ENCODE results near the gene CD46.

The CD46 gene

GRCh38 chr1:207794861-207795260, 43.0 kb downstream of the CD46 start:
- DNase-seq (ENCODE audit: low read depth in 2 of 2), result no peak

DNA sequence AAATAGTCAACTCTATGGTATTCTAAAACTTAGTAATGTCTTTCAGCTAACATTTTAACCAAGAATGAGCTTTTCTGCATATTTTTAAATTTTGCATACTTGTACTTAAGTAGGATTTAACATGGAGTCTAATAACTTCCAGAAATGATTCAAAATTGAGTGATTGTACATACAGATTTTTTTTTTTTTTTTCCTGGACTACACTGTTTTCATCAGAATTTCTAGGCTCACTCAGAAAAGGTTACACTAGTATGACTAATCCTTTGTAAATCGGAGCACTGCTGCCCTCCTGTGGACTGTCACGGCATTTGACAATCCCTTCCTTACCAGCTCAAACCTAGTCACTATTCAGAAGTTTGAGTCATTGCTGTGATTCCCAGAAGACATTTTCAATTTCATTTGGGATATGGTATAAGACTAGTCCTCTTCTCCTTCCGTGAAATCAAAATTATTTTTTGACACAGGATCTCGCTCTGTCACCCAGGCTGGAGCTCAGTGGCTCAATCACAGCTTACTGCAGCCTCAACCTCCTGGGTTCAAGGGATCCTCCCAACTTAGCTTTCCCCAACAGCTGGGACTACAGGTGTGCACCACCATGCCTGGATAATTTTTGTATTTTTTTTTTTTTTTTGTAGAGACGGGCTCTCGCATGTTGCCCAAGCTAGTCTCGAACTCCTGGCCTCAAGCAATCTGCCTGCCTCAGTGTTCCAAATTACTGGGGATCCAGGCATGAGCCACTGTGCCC, 45.5 kb downstream of the CD46 start:
- DNase-seq (ENCODE audit: low read depth in 2 of 2), result peak; percentile 45 to 69

- DNase-seq (ENCODE audit: low read depth in 2 of 2), result no peak
These were observed 47.0 kb downstream of the CD46 start for GRCh38 chr1:207798847-207799246.

- no peak for DNase-seq (ENCODE audit: low read depth in 2 of 2)
These were observed 48.3 kb downstream of the CD46 start for GRCh38 chr1:207799989-207800648.

GRCh38 chr1:207801819-207802218, 50.0 kb downstream of the CD46 start:
- no peak for DNase-seq (ENCODE audit: low read depth in 2 of 2)

DNA sequence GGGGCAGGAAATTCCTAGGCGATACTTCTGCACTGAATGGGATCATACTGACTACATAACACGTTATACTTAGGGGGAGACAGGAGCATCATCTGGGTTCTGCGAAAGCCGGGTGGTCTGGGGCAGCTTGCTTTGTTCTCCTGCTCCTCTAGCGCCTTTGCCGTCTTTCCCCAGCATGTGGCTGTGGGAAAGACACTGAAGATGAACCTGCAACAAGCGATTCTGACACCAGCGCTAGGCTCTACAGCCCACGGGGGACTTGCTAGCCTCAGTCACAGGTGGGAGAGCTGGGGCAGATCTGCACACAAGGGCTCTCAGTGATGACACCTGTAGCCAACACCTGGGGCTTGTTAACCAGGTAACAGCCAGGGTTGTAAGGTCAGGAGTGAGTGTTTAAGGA, 51.8 kb downstream of the CD46 start:
- DNase-seq (ENCODE audit: low read depth in 2 of 2), result no peak

GRCh38 chr1:207804721-207805468, 53.0 kb downstream of the CD46 start:
- DNase-seq (ENCODE audit: low read depth in 2 of 2), result no peak

- no peak for DNase-seq (ENCODE audit: low read depth in 2 of 2)
These were observed 54.1 kb downstream of the CD46 start for GRCh38 chr1:207805841-207806421.

GRCh38 chr1:207806531-207807325, 54.9 kb downstream of the CD46 start:
- DNase-seq (ENCODE audit: low read depth in 2 of 2), result no peak

DNA sequence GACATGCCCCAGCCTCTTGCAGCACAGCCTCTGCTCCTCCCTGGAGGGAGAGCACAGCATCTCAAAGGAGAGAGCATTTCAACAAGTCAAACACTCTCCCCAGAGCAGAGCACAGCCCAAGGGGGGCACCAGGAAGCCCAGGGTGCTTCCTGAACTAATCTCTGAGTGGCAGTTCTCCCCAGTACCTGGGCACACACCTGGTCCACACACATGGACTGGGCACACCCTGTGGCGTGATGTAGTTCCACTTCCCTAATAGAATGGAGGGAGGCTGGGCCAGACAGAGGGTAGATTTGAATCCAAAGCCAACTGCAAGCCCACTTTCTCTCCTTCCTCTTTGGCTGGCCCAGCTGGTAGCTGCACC, 55.5 kb downstream of the CD46 start:
- no peak for DNase-seq (ENCODE audit: low read depth in 2 of 2)

DNA sequence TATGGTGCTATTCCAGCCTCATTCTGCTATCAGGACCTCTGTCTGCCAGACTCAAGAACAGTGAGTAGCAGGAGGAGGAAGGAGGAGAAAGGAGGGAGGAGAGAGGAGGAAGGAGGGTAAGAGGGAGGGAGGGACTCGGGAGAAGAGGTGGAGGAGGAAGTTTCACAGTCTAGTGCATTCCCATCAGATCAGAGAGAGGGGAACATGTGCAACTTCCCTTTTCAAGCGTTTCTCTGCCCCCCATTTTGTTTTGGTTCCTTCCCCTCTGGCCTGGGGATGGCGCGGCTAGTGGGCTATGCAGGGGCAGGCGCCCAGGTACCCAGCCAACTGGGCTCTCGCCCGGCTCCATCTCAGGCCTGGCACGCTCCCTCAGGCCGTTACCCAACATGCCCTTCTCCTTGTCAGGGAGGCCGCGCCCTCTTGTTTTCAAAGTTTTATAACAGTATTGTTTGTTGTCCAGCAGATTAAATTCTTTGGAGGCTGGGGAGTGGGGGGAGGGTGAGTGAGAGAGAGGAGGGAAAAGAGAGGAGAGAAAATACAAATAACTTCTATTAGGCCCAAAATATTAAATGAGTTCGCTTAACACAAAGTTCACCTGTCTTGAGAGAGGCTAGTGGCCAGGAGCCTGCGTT, 56.0 kb downstream of the CD46 start:
- no peak for DNase-seq (ENCODE audit: low read depth in 2 of 2)

DNA sequence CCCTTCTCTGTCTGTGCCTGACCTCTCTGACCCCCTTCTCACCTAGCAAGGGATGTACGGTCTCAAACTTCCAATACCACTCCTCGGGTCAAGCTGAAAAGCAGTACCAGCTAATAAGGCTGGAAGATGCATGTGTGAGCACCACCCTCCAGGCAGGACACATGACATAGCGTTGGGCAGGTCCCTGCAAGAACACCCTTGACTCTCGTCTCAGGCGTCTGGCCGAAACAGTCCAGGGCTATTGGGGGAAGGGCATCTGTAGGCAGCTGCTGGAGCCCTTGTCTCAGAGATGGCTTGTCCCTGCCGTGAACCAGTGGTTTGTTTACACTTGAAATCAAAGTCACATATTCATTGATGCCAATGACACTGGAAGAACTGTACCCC, 56.5 kb downstream of the CD46 start:
- DNase-seq (ENCODE audit: low read depth in 2 of 2), result no peak

- no peak for DNase-seq (ENCODE audit: low read depth in 2 of 2)
These were observed 57.2 kb downstream of the CD46 start for GRCh38 chr1:207808911-207809555.

DNA sequence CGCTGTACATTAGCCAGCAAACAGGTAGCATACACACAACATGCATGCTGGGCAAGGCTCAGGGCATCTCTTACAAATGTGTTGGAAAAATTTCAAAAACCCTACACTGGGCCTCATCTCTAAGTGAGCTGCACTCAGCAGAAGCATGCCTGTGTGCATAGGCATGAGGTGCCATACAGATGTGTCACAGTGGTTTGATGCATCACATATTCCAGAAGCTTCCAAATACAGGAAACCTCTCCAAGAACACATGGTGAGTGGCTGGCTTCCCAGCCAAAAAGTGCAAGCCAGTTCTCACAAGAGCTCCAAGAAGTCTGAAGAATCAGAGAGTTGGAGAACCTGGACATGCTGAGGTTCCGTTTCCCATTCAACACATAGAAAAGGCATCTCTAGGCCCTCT, 58.3 kb downstream of the CD46 start:
- no peak for DNase-seq (ENCODE audit: low read depth in 2 of 2)

DNA sequence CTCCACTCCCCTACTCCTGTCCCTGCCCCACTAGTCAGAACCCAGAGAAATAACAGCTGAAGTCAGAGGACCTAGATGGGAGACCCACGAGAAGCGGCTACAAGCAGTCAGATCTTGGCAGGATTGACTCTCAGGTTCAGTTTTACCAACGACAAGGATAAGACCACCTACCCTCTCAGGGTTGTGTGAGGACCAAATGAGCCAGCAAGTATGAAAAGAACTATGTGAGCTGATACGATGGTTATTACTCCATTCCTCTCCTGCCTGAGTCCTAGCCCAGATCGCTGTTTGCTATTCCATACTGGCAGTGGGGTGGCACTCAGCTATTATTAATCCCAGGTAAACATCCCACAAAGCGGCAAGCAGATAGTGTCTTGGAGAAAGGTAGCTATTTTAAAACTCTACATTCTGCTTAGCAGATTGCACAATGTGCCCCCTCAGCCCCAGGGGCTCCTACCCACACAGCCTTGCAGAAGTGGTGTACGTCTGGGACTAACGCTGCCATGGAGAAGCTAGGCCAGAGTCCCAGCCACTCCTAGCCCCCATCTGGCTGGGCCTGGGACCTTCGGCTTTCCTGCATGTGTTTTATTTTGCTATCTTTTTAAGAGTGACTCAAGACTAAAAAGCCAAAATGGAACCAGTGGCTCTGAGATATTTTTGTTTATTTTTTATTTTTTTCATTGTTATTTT, 58.9 kb downstream of the CD46 start:
- DNase-seq (ENCODE audit: low read depth in 2 of 2), result no peak

DNA sequence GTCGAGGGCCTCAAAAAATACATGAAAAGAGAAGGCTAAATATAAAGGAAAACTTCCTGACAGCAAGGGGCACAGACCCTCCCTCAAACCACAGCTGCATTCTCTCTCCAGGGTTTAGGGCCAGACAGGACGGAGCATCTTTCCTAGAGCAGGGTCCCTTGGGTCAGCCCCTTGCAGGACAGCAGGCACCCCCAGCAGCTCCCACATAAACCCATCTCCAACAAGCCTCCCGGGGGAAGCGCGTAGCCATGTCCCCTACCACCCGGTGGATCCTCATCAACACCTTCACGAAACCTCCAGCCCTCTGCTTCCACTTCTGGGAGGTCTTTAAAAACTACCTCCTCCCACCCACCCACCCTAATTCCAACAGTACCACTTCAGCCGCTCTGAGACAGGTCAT, 59.5 kb downstream of the CD46 start:
- no peak for DNase-seq (ENCODE audit: low read depth in 2 of 2)

GRCh38 chr1:207811920-207812720, 60.3 kb downstream of the CD46 start:
- DNase-seq (ENCODE audit: low read depth in 2 of 2), result no peak

DNA sequence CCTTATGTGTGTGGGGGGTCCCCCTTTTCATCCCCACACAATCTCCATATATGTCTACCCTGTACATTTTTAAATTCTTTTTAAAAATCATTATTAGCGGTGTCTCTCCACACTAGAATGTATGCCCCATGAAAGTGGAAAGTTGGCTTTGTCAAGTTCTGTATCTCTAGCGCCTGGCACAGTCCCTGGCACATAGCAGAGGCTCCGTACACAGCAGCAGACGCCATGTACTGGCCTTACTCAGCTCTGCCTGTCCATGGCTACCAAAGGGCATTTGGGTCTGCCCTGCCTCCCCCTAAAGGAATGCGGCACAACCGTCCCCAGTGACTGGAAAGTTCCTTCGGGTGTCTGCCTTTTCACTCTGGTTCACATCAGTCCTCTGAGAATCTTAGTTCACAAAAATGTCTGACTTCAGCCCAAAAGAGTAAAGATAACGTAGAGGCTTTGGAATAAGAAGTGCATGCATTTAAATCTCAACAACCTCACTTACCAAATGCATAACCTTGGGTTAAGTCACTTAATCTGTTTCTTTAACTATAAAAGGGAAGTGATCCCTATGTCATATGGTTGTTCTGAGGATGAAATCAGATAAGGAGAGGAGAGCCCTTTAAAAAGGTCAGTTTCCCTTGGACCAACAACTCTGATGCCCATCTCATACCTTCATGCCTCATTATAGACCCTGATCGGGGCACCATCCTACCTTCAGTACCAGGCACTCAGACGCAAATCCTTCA, 61.1 kb downstream of the CD46 start:
- no peak for DNase-seq (ENCODE audit: low read depth in 2 of 2)

DNA sequence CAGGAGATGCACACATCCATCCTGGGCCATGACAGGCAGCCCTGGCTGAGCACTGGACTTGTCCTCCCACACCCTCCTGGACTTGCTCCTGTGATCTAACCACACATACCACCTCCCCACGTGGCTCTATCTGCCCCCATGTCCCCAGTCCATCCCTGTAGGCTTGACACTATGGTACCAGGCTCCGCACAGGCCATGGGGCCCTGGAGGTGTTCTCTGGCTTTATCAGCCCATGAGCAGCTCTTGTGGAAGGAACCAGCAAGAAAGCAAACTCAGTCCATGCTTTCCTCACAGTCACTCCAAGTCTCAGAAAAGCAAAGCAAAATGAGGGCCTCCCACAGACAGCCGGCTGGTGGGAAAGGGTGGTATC, 61.6 kb downstream of the CD46 start:
- no peak for DNase-seq (ENCODE audit: low read depth in 2 of 2)
